Measurements from ENCODE around the gene NDST1.

GRCh38 chr5:150490754-150491153, 17.2 kb upstream of the NDST1 start:
- TF ChIP-seq GATA3 (IDR thresholded peaks at IDR 0.05; ENCODE audit: low read depth, low read length) (no peak), GATA2 (IDR thresholded peaks at IDR 0.05; ENCODE audit: low read depth, low read length) (no peak)

All from SH-SY5Y (cell line).